ENCODE data around the gene MMP2.

The MMP2 gene

DNA sequence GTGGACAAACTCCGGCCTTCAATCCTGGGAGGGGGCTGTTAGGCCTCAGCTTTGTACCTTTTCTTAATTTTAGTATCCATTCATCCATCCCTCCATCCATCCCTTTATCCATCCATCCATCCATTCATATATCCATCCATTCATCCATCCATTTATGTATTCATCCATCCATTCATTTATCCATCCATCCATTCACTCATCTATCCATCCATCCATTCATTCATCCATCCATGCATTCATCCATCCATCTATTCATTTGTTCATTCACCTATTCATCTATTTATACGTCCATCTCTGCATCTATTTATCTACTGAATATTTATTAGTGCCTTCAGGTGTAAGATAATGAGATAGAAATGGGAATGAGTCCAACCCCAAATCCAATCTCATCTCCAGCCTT is 26.0 kb upstream of the MMP2 start:
- TF ChIP-seq, protein P1, sequence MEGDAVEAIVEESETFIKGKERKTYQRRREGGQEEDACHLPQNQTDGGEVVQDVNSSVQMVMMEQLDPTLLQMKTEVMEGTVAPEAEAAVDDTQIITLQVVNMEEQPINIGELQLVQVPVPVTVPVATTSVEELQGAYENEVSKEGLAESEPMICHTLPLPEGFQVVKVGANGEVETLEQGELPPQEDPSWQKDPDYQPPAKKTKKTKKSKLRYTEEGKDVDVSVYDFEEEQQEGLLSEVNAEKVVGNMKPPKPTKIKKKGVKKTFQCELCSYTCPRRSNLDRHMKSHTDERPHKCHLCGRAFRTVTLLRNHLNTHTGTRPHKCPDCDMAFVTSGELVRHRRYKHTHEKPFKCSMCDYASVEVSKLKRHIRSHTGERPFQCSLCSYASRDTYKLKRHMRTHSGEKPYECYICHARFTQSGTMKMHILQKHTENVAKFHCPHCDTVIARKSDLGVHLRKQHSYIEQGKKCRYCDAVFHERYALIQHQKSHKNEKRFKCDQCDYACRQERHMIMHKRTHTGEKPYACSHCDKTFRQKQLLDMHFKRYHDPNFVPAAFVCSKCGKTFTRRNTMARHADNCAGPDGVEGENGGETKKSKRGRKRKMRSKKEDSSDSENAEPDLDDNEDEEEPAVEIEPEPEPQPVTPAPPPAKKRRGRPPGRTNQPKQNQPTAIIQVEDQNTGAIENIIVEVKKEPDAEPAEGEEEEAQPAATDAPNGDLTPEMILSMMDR (IDR thresholded peaks at IDR 0.05; ENCODE audit: borderline replicate concordance, control extremely low read depth, extremely low read depth, insufficient read depth, missing control alignments) = no peak
- in situ Hi-C loops (cut with MboI; ENCODE audit: low sequenced_read_pairs, unreplicated experiment) = loop anchor here (25.0 kb wide), 1 partner anchor 409 kb away; no protein-coding TSS in a partner anchor
- no peak for DNase-seq (ENCODE audit: low spot score)

GRCh38 chr16:55453909-55454308 is 25.1 kb upstream of the MMP2 start:
- TF ChIP-seq, protein P1 (IDR thresholded peaks at IDR 0.05; ENCODE audit: borderline replicate concordance, control extremely low read depth, extremely low read depth, insufficient read depth, missing control alignments) = no peak
- in situ Hi-C loops (cut with MboI; ENCODE audit: low sequenced_read_pairs, unreplicated experiment) = loop anchor here (25.0 kb wide), 1 partner anchor 408 kb away; no protein-coding TSS in a partner anchor
- no peak for DNase-seq (ENCODE audit: low spot score)

GRCh38 chr16:55454861-55455260 is 24.1 kb upstream of the MMP2 start:
- DNase-seq (ENCODE audit: low spot score) = no peak
- in situ Hi-C loops (cut with MboI; ENCODE audit: low sequenced_read_pairs, unreplicated experiment) = loop anchor here (25.0 kb wide), 1 partner anchor 407 kb away; no protein-coding TSS in a partner anchor
- TF ChIP-seq, protein P1 (IDR thresholded peaks at IDR 0.05; ENCODE audit: borderline replicate concordance, control extremely low read depth, extremely low read depth, insufficient read depth, missing control alignments) = no peak

GRCh38 chr16:55462241-55462640 is 16.8 kb upstream of the MMP2 start:
- TF ChIP-seq, protein P1 (IDR thresholded peaks at IDR 0.05; ENCODE audit: borderline replicate concordance, control extremely low read depth, extremely low read depth, insufficient read depth, missing control alignments) = no peak
- in situ Hi-C loops (cut with MboI; ENCODE audit: low sequenced_read_pairs, unreplicated experiment) = loop anchor here (25.0 kb wide), 1 partner anchor 400 kb away; no protein-coding TSS in a partner anchor
- DNase-seq (ENCODE audit: low spot score) = no peak

DNA sequence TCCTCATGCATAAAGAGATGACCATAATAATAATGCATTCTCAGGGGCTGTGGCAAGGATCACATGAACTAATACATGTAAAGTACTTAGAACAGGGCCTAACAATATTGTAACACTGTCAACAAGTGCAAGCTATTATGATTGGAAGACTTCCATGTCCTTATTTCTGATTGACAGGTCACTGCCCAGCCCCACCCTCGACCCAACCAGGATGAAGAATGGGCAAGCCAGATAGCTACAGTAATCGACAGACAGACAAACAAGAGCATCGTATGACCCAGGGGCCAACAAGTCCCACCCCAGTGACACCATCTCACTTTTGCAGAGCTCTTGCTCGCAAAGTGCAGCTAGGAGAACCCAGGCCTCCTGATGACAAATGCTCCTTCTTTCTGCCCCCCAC is 14.6 kb upstream of the MMP2 start:
- TF ChIP-seq, protein P1 (IDR thresholded peaks at IDR 0.05; ENCODE audit: borderline replicate concordance, control extremely low read depth, extremely low read depth, insufficient read depth, missing control alignments) = no peak
- DNase-seq (ENCODE audit: low spot score) = no peak

DNA sequence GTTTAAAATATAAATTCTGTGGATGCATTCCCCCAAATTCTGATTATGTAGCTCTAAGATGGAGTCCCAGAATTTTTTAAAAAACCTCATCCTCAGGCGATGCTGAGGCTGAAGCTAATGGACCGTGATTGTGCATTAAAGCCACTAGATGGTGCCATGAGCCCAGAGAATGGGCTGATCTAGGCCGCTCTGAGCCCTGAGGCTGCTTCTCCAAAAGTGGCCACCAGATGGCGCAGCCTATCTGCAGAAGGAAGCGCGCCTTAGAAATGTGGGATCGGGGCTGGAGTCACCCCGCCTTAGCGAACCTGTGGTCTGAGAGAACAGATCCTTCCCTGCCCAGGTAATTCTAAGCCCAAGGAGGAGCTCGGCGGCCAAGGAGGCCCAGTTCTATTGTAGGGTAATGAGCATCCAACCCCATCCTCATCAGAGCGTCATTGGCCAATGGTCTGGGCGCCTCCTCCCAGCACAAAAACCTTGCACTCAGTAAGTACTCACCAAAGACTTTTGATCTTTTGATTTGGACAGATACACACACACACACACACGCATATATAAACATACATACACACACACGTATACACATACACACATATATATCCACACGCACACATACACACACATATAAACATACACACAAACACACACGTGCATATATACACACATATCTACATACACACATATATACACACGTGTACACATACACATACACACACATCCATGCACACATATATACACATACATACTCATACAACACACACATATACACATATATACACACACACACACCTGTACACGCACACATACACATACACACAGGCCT is 13.7 kb upstream of the MMP2 start:
- in situ Hi-C loops (cut with MboI; ENCODE audit: low sequenced_read_pairs, unreplicated experiment) = loop anchor here (5.0 to 25.0 kb wide), 2 partner anchors 237 to 397 kb away; no protein-coding TSS in a partner anchor
- peak; percentile 80 for DNase-seq (ENCODE audit: low spot score)
- TF ChIP-seq, protein P1 (IDR thresholded peaks at IDR 0.05; ENCODE audit: borderline replicate concordance, control extremely low read depth, extremely low read depth, insufficient read depth, missing control alignments) = peak; percentile 99

More for the DNA sequence above, 14.6 kb upstream of the MMP2 start:
- in situ Hi-C loops (cut with MboI; ENCODE audit: low sequenced_read_pairs, unreplicated experiment) = loop anchor here (25.0 kb wide), 1 partner anchor 398 kb away; no protein-coding TSS in a partner anchor

Measured in GM13976 (cell line).